Activated naive CD4-positive, alpha-beta T cell treated with anti-CD3 and anti-CD28 coated beads, Interleukin-2, amount 10 ng/mL, durations not matched to agents 7 days and 5 days (primary cell): ENCODE measurements around the gene ADGRL3.

Source experiments
- CTCF ChIA-PET: fragments of 350-600 bp; sonication (Branson Sonifier 250); formaldehyde crosslinking; loops from one replicate; lab custom pipeline; 2021; ENCODE audit warnings: antibody characterized with exemption; lab: Charles Lee
- DNase-seq: peaks from one replicate; pipeline ENCODE4 v3.0.0-alpha.2; 2020
- H3K27ac Mint-ChIP-seq: one replicate; pipeline ENCODE4 v1.8.0; 2021; ENCODE audit warnings: mild to moderate bottlenecking, moderate library complexity, mixed read lengths
- H3K27me3 Mint-ChIP-seq: one replicate; pipeline ENCODE4 v1.8.0; 2021; ENCODE audit warnings: mild to moderate bottlenecking, mixed read lengths
- H3K36me3 Mint-ChIP-seq: one replicate; pipeline ENCODE4 v1.8.0; 2021; ENCODE audit warnings: mixed read lengths
- H3K4me1 Mint-ChIP-seq: one replicate; pipeline ENCODE4 v1.8.0; 2021; ENCODE audit warnings: mixed read lengths
- H3K4me3 Mint-ChIP-seq: one replicate; pipeline ENCODE4 v1.8.0; 2021; ENCODE audit warnings: mild to moderate bottlenecking, moderate library complexity, mixed read lengths
- H3K9me3 Mint-ChIP-seq: one replicate; pipeline ENCODE4 v1.8.0; 2021; ENCODE audit warnings: mixed read lengths

ADGRL3 gene

DNA sequence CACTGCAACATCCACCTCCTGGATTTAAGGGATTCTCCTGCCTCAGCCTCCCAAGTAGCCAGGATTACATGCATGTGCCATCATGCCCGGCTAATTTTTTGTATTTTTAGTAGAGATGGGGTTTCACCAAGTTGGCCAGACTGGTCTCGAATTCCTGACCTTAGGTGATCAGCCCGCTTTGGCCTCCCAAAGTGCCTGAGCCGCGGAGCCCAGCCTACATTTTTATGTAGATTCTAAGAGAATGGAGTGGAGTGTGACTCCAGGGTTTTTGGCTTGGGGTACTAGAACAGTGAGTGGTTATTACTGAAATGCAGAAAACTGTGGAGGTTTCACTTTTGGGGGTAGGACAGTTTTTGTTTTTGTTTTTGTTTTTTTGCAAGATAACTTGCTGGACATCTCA is 806.0 kb downstream of the ADGRL3 start:
- Mint-ChIP-seq H3K4me3 (no peak overlapping the region), H3K27ac (no peak overlapping the region), H3K27me3 (no peaks in the 10 kb centered on the region), H3K4me1 (no peaks in the 10 kb centered on the region), H3K9me3 (peaks cover 9% of the 10 kb centered on the region), H3K36me3 (no peaks in the 10 kb centered on the region)
- DNase-seq = no peak
- CTCF ChIA-PET = interaction anchor here (0.7 kb wide), 1 partner anchor 822 kb away, joined by 3 read pairs; no protein-coding TSS in a partner anchor

GRCh38 chr4:62015043-62015739 is 815.1 kb downstream of the ADGRL3 start:
- no peaks in the 10 kb centered on the region for H3K4me1 Mint-ChIP-seq
- peaks cover 11% of the 10 kb centered on the region for H3K9me3 Mint-ChIP-seq
- H3K27ac Mint-ChIP-seq = no peak overlapping the region
- no peaks in the 10 kb centered on the region for H3K27me3 Mint-ChIP-seq
- no peak for DNase-seq
- no peak overlapping the region for H3K4me3 Mint-ChIP-seq
- no peaks in the 10 kb centered on the region for H3K36me3 Mint-ChIP-seq
- CTCF ChIA-PET = no interaction called here

GRCh38 chr4:62018537-62018936 is 818.4 kb downstream of the ADGRL3 start:
- no peak for DNase-seq
- Mint-ChIP-seq H3K36me3 (no peaks in the 10 kb centered on the region), H3K27ac (no peak overlapping the region), H3K27me3 (no peaks in the 10 kb centered on the region), H3K4me1 (no peaks in the 10 kb centered on the region), H3K9me3 (peaks cover 10% of the 10 kb centered on the region), H3K4me3 (no peak overlapping the region)
- CTCF ChIA-PET = no interaction called here

DNA sequence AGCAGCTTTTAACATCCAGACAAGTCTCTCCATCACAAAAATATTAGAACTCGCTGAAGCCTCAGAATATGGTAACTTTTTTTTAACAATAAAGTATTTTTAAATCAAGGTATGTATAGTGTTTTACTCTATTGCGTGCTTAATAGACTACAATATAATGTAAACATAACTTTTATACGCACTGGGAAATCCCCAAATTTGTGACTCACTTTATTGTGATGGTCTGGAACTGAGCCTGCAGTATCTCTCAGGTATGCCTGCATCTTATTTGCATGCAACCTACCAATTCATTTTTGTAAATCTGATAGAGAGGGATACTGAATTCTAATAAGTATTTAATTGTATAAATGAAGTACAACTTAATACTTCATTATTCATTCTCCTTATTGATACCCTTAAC is 823.5 kb downstream of the ADGRL3 start:
- H3K27me3 Mint-ChIP-seq = no peaks in the 10 kb centered on the region
- H3K4me1 Mint-ChIP-seq = no peaks in the 10 kb centered on the region
- no peak overlapping the region for H3K27ac Mint-ChIP-seq
- no peaks in the 10 kb centered on the region for H3K36me3 Mint-ChIP-seq
- CTCF ChIA-PET = no interaction called here
- H3K4me3 Mint-ChIP-seq = no peak overlapping the region
- peaks cover 7% of the 10 kb centered on the region for H3K9me3 Mint-ChIP-seq
- DNase-seq = no peak

DNA sequence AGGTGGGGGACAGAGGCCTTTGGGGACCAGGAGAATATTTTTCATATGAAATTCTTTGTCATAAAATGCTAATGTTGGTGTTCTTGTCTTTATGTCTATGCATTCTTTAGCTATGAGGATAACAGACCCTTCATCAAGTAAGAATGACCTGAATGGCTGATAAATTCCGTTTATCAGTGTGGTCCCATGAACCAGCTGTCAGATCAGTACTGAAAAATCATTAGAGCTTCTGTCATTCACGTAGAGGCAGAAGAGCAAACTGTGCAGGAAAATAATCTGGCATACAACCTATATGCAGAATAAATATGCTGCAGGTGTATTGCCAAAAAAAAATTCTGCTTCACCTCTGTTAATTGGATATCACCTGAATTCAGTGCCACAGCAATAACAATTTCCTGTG is 828.6 kb downstream of the ADGRL3 start:
- H3K36me3 Mint-ChIP-seq = no peaks in the 10 kb centered on the region
- no peaks in the 10 kb centered on the region for H3K4me1 Mint-ChIP-seq
- CTCF ChIA-PET = no interaction called here
- H3K27me3 Mint-ChIP-seq = no peaks in the 10 kb centered on the region
- peaks cover 2% of the 10 kb centered on the region for H3K9me3 Mint-ChIP-seq
- no peak overlapping the region for H3K27ac Mint-ChIP-seq
- H3K4me3 Mint-ChIP-seq = no peak overlapping the region
- no peak for DNase-seq

DNA sequence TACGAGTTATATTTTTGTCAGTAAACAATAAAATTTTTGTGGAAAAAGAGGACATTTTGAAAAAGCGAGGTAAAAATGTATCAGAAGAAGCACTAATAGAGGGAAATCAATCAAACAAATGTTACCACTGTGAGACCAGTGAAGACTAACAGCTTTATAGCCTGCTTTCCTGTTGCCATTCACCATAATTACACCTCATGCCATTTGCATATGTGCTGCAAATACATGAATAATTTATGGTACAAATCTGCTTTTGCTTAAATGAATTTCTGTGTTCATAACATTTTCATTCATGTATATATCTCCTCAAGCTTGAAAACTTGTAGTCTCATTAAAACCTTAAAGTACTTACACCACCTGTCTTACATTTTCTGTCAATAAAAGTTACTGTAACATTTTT is 830.8 kb downstream of the ADGRL3 start:
- Mint-ChIP-seq H3K27ac (no peak overlapping the region), H3K36me3 (no peaks in the 10 kb centered on the region), H3K4me3 (no peak overlapping the region), H3K9me3 (peaks cover 2% of the 10 kb centered on the region), H3K27me3 (no peaks in the 10 kb centered on the region), H3K4me1 (no peaks in the 10 kb centered on the region)
- DNase-seq = no peak
- CTCF ChIA-PET = no interaction called here

DNA sequence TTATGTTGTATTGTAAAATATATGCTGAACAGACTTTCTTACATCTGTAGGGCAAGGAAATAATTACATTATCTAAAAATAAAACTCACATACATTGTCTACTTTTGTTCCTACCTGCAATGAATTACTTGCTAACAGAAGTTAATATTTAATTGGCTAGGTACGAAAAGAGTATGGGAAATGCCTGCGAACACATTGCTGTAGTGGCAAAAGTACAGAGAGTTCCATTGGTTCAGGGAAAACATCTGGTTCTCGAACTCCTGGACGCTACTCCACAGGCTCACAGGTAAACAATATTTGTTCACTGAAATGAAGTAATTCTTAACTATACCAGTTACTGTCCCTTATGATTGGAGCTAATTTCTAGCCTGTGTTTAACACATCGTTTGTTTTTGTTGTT is 837.4 kb downstream of the ADGRL3 start:
- CTCF ChIA-PET = no interaction called here
- H3K4me3 Mint-ChIP-seq = no peak overlapping the region
- H3K36me3 Mint-ChIP-seq = no peaks in the 10 kb centered on the region
- peaks cover 1% of the 10 kb centered on the region for H3K9me3 Mint-ChIP-seq
- H3K27ac Mint-ChIP-seq = no peak overlapping the region
- H3K4me1 Mint-ChIP-seq = no peaks in the 10 kb centered on the region
- DNase-seq = no peak
- no peaks in the 10 kb centered on the region for H3K27me3 Mint-ChIP-seq

- H3K27me3 Mint-ChIP-seq = no peaks in the 10 kb centered on the region
- H3K9me3 Mint-ChIP-seq = peaks cover 2% of the 10 kb centered on the region
- no peak overlapping the region for H3K27ac Mint-ChIP-seq
- H3K36me3 Mint-ChIP-seq = no peaks in the 10 kb centered on the region
- no peak for DNase-seq
- no peak overlapping the region for H3K4me3 Mint-ChIP-seq
- no peaks in the 10 kb centered on the region for H3K4me1 Mint-ChIP-seq
- CTCF ChIA-PET = no interaction called here
These were observed 851.2 kb downstream of the ADGRL3 start for GRCh38 chr4:62051332-62051731.

DNA sequence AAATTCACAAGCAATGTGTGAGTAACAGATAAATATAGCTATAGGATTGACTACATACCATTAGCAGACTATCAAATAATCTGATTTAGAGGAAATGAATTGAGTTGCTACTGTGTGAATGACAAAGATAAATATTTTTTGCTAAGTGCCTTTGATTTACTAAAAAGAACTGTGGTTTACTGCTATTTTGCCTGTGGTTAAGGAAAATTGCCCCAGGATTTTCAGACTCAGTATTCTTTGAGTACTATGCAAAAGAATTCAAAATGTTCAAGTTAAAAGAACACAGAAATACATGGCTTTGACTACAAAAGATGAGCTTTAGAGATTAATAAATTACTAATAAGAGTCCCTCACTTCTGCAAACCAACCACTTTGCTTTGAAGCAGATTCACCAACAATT is 853.8 kb downstream of the ADGRL3 start:
- Mint-ChIP-seq H3K9me3 (peaks cover 2% of the 10 kb centered on the region), H3K4me3 (no peak overlapping the region), H3K27me3 (no peaks in the 10 kb centered on the region), H3K27ac (no peak overlapping the region), H3K36me3 (no peaks in the 10 kb centered on the region), H3K4me1 (no peaks in the 10 kb centered on the region)
- DNase-seq = no peak
- CTCF ChIA-PET = no interaction called here

GRCh38 chr4:62057031-62057430 is 856.9 kb downstream of the ADGRL3 start:
- Mint-ChIP-seq H3K4me1 (no peaks in the 10 kb centered on the region), H3K27me3 (no peaks in the 10 kb centered on the region), H3K27ac (no peak overlapping the region), H3K4me3 (no peak overlapping the region), H3K9me3 (peaks cover 5% of the 10 kb centered on the region), H3K36me3 (no peaks in the 10 kb centered on the region)
- CTCF ChIA-PET = no interaction called here
- no peak for DNase-seq

- Mint-ChIP-seq H3K27me3 (no peaks in the 10 kb centered on the region), H3K36me3 (no peaks in the 10 kb centered on the region), H3K4me3 (no peak overlapping the region), H3K4me1 (no peaks in the 10 kb centered on the region), H3K27ac (no peak overlapping the region), H3K9me3 (peaks cover 6% of the 10 kb centered on the region)
- no peak for DNase-seq
- CTCF ChIA-PET = no interaction called here
These were observed 858.4 kb downstream of the ADGRL3 start for GRCh38 chr4:62058571-62058970.

DNA sequence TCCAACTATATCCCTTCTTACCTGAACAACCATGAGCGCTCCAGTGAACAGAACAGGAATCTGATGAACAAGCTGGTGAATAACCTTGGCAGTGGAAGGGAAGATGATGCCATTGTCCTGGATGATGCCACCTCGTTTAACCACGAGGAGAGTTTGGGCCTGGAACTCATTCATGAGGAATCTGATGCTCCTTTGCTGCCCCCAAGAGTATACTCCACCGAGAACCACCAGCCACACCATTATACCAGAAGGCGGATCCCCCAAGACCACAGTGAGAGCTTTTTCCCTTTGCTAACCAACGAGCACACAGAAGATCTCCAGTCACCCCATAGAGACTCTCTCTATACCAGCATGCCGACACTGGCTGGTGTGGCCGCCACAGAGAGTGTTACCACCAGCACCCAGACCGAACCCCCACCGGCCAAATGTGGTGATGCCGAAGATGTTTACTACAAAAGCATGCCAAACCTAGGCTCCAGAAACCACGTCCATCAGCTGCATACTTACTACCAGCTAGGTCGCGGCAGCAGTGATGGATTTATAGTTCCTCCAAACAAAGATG is 870.2 kb downstream of the ADGRL3 start:
- Mint-ChIP-seq H3K36me3 (no peaks in the 10 kb centered on the region), H3K9me3 (no peaks in the 10 kb centered on the region), H3K4me1 (no peaks in the 10 kb centered on the region), H3K27ac (no peak overlapping the region), H3K27me3 (no peaks in the 10 kb centered on the region), H3K4me3 (no peak overlapping the region)
- CTCF ChIA-PET = no interaction called here
- no peak for DNase-seq

DNA sequence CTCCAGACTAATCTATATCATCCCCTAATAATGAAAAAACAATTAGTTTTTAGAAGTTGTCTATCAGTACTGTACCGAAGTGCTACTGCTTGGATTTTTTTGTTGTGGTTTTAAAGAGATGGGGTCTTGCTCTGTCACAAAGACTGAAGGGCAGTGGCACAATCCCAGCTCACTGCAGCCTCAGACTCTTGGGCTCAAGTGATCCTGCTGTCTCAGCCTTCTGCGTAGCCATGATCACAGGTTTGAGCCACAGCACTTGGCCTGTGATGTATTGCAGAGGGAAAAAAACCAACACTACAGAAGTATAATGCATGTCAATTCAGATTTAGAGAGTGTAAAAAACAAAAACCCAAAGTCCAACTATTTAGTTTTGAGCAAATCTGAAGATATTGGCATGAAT is 875.0 kb downstream of the ADGRL3 start:
- H3K4me3 Mint-ChIP-seq = no peak overlapping the region
- H3K27ac Mint-ChIP-seq = no peak overlapping the region
- H3K4me1 Mint-ChIP-seq = no peaks in the 10 kb centered on the region
- no peaks in the 10 kb centered on the region for H3K36me3 Mint-ChIP-seq
- CTCF ChIA-PET = no interaction called here
- H3K27me3 Mint-ChIP-seq = no peaks in the 10 kb centered on the region
- no peak for DNase-seq
- H3K9me3 Mint-ChIP-seq = no peaks in the 10 kb centered on the region

GRCh38 chr4:62075521-62075920 is 875.4 kb downstream of the ADGRL3 start:
- Mint-ChIP-seq H3K27me3 (no peaks in the 10 kb centered on the region), H3K27ac (no peak overlapping the region), H3K4me3 (no peak overlapping the region), H3K36me3 (no peaks in the 10 kb centered on the region), H3K9me3 (no peaks in the 10 kb centered on the region), H3K4me1 (no peaks in the 10 kb centered on the region)
- DNase-seq = no peak
- CTCF ChIA-PET = no interaction called here

GRCh38 chr4:62077406-62077805 is 877.3 kb downstream of the ADGRL3 start:
- no peak overlapping the region for H3K27ac Mint-ChIP-seq
- no peaks in the 10 kb centered on the region for H3K27me3 Mint-ChIP-seq
- no peak for DNase-seq
- CTCF ChIA-PET = no interaction called here
- no peaks in the 10 kb centered on the region for H3K9me3 Mint-ChIP-seq
- no peaks in the 10 kb centered on the region for H3K36me3 Mint-ChIP-seq
- H3K4me3 Mint-ChIP-seq = no peak overlapping the region
- no peaks in the 10 kb centered on the region for H3K4me1 Mint-ChIP-seq
